GM18909 (cell line): ENCODE results near the gene ARSA.

Experiments
- ATAC-seq: cut with Tn5 transposase; IDR thresholded peaks from one replicate; pipeline ENCODE4 v1.9.1; 2021; ENCODE audit warnings: mild to moderate bottlenecking; ENCODE audit not compliant: unreplicated experiment, poor library complexity

ARSA gene

GRCh38 chr22:50582493-50583293 lies 45.3 kb downstream of the ARSA start, which contains the start of gene CHKB:
Gene CHKB, minus strand, starts transcription at chr22:50582849. Its CDS starts 68 bp downstream, at chr22:50582781.
- ATAC-seq = peak; percentile 91

- no peak for ATAC-seq
Measured at GRCh38 chr22:50581950-50582492, 45.9 kb downstream of the ARSA start.

- no peak for ATAC-seq
Measured at GRCh38 chr22:50581031-50581949, 46.7 kb downstream of the ARSA start.

- ATAC-seq = no peak
Measured at GRCh38 chr22:50579752-50580151, 48.2 kb downstream of the ARSA start.

GRCh38 chr22:50578776-50579310 lies 49.1 kb downstream of the ARSA start:
- ATAC-seq = no peak

- ATAC-seq = no peak
Measured at GRCh38 chr22:50577987-50578775, 49.8 kb downstream of the ARSA start, which contains the start of gene CPT1B. Gene CPT1B, minus strand, starts transcription at chr22:50578427. Its CDS starts 512 bp downstream, at chr22:50577915.

GRCh38 chr22:50577697-50577986 lies 50.3 kb downstream of the ARSA start:
- no peak for ATAC-seq

GRCh38 chr22:50576806-50577696 lies 50.9 kb downstream of the ARSA start:
- ATAC-seq = no peak

GRCh38 chr22:50576070-50576469 lies 51.9 kb downstream of the ARSA start:
- no peak for ATAC-seq

GRCh38 chr22:50575426-50575941 lies 52.5 kb downstream of the ARSA start:
- ATAC-seq = no peak
